Activated CD4-positive, alpha-beta T cell treated with anti-CD3 and anti-CD28 coated beads for 24 hours (primary cell): ENCODE measurements around the gene PRR12.
A peak's percentile ranks its signal among the peaks of the same experiment; 100 is the strongest.

ENCODE experiments used
- DNase-seq, 2 donors: peaks; one replicate each; pipeline ENCODE4 v3.0.0-alpha.2; 2020; ENCODE audit warnings: low read depth in 2 of 2

Gene PRR12, protein sequence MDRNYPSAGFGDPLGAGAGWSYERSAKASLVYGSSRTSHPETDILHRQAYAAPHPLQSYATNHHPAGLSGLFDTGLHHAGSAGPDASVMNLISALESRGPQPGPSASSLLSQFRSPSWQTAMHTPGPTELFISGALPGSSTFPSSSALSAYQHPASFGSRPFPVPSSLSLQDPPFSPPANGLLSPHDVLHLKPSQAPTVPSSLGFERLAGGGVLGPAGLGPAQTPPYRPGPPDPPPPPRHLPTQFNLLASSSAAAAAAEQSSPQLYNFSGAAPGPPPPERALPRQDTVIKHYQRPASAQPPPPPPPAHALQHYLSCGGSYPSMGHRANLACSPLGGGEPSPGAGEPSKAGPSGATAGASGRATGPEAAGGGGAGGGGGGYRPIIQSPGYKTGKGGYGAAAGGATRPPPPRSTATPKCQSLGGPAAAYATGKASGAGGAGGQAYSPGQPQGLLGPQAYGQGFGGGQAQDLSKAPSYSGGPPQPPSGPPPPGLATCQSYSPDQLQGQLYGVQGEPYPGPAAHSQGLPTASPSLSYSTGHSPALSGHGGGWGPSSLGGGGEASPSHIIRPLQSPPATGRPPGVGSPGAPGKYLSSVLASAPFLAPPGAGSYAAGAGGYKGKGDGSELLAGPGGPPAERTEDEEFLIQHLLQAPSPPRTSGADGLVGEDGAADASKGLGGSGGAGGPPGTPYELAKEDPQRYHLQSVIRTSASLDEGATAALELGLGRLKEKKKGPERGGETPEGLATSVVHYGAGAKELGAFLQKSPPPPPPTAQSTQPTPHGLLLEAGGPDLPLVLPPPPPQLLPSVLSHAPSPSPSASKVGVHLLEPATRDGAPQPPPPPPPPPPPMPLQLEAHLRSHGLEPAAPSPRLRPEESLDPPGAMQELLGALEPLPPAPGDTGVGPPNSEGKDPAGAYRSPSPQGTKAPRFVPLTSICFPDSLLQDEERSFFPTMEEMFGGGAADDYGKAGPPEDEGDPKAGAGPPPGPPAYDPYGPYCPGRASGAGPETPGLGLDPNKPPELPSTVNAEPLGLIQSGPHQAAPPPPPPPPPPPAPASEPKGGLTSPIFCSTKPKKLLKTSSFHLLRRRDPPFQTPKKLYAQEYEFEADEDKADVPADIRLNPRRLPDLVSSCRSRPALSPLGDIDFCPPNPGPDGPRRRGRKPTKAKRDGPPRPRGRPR (N-terminal part only)

DNA sequence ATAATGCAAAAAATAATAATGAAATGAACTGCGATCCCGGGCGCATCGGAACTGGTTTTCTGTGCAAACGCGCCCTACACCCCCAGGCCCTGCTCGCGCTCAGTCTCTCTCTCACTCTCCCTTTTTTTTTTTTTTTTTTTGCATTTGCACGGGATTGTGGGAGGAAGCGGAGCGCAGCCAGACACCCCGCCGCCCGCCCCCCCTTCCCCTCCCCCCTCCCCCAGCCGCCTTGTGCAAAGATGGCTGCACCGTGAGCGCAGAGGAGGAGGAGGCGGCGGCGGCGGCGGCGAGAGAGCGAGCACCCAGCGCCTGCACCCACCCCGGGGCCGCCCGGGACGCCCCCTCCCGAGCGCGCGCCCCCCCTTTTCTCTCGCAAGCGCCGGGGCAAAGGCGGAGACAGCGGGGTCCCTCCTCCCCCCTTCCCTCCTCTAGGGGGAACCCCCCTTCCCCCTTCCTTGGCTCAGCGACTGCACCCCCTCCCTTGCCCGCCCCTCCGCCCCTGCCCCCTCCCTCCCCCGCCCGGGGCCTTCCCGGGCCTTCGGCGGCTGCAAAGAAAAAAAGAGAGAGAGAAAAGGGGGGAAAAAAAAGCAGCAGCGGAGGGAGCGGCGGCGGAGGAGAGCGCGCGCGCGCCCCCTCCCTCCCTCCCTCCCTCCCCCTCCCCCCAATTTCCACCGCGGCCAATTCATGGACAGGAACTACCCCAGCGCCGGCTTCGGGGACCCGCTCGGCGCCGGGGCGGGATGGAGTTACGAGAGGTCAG is at the start of gene PRR12:
TSS of gene PRR12 (plus strand) at position 212 of the 760 bp plus-strand sequence. CDS start at position 685, 473 bp downstream.
- DNase-seq = peak; percentile 58 to 61

DNA sequence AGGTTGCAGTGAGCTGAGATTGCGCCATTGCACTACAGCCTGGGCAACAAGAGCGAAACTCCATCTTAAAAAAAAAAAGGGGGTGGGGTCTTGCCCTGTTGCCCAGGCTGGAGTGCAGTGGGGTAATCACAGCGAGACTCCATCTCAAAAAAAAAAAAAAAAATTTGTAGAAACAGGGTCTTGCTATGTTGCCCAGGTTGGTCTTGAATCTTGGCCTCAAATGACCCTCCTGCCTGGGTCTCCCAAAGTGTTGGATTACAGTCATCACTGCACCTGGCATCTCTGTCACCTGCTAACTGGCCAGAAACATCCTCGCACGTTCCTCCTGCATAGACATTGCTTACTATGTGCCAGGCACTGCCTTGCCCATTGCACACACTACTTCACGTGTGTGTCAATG is 49.1 kb upstream of the PRR12 start:
- no peak for DNase-seq

DNA sequence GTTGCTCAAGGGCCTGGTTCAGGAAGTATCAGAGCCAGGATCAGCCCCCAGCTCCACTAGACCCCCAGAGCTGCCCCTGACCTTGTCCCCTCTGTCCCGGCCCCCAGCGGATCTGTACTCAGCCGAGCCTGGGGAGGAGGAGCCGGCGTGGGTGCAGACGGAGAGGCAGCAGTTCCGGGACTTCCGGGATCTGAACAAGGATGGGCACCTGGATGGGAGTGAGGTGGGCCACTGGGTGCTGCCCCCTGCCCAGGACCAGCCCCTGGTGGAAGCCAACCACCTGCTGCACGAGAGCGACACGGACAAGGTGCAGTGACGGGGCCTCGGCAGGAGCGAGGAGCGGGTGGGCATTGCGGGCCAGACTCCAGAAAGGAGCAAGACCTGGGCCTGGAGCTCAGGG is 48.5 kb upstream of the PRR12 start:
- DNase-seq = no peak

DNA sequence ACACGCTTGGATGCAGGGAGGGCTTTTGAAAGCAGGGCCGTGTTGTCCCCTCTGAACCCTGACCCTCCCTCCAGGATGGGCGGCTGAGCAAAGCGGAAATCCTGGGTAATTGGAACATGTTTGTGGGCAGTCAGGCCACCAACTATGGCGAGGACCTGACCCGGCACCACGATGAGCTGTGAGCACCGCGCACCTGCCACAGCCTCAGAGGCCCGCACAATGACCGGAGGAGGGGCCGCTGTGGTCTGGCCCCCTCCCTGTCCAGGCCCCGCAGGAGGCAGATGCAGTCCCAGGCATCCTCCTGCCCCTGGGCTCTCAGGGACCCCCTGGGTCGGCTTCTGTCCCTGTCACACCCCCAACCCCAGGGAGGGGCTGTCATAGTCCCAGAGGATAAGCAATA is 48.0 kb upstream of the PRR12 start:
- DNase-seq = no peak

DNA sequence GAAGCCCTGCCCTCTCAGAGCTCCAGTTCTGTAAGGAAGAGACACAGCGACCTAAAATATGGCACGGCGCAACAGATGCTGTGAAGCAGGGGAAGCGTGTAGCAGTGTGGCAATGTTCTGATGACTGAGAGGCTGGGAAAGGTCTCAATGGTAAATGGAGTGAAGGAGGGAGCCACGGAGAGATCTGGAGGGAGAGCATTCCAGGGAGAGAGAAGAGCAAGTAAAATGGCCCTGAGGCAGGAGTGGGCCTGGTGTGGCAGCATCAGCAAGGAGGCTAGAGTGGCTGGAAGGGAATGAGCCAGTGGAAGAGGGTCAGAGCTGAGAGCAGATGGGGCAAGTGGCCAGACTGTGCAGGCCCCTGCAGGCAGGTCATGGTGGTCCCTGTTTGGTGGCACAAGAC is 46.8 kb upstream of the PRR12 start:
- DNase-seq = no peak

DNA sequence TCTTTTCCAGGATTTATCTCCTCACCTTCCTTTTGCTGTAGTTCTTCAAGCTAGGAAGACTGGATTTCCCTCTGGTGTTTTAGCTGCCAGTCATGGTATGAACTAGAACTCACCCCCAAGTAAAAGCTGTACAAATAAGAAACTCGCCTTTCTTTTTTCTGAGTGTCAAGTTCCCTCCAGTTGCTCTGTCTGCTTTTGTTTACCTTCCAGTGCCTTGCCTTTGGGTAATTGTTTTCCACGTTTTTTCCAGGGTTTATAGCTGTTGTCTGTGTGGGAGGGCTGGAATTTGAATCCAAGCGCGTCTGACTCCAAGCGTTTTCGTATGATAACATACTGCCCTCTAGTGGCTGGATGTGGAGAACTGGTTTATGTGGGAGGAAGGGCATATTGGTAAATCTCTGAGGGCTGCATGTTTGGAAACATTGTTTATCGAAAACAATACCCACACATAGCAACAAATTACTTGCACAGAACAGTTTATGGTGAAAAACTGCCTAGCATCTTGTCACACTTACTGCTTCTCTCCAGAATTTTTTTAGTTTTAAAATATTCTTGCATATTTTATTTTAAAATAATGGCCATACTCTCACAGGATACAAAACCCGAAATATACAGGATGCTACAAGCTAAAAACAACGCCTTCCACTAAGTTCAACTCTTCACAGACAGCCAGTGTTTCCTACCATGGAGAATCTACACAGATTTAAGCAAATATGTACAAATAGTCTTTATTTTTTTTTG is 44.0 kb upstream of the PRR12 start:
- peak; percentile 38 to 60 for DNase-seq

DNA sequence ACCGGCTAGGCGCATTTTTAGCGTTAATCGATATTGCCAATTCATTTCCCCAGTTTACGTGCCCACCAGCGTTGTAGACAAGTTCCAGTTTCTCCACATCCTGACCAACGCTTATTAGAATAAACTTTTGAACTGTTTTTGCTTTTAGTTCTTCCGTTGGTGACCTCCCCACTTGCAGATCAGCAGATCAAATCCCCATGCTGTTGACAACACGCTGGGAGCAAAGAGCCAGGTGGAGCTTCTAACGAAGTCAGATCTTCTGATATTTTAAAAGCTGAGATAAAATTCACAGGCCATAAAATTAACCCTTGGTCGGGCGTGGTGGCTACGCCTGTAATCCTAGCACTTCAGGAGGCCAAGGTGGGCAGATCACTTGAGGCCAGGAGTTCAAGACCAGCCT is 41.9 kb upstream of the PRR12 start:
- DNase-seq = no peak

DNA sequence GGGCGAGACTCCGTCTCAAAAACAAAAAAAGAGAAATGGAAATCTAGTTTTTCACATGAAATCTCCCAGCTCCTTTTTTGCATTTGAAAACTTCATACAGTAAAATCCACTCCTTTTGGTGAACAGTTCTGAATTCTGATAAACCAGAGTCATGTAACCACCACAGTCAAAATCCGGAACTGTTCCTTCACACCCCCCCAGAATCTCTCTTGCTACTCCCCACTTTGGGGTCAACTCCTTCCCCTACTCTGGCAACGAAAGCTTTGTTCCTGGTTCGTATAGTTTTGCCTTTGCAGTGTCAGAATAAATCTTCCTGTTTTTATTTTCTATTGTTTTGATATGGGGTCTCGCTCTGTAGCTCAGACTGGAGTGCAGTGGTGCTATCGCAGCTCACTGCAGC is 39.5 kb upstream of the PRR12 start:
- no peak for DNase-seq

DNA sequence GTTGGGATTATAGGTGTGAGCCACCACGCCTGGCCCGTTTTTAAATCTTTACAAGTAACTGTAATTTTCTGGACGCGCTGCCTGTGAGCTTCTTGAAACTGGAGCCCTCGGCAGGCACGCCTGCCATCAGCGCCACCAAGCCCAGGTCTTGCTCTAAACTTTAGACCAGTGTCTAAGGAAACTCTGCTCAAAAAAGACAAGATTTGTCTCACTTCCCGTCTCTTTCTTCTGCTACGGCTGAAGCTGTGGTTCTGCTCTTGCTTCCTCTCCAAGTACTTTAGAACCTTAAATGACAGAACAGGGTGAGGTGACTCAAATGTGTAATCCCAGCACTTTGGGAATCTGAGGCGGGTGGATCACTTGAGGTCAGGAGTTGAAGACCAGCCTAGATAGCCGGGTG is 38.2 kb upstream of the PRR12 start:
- no peak for DNase-seq

DNA sequence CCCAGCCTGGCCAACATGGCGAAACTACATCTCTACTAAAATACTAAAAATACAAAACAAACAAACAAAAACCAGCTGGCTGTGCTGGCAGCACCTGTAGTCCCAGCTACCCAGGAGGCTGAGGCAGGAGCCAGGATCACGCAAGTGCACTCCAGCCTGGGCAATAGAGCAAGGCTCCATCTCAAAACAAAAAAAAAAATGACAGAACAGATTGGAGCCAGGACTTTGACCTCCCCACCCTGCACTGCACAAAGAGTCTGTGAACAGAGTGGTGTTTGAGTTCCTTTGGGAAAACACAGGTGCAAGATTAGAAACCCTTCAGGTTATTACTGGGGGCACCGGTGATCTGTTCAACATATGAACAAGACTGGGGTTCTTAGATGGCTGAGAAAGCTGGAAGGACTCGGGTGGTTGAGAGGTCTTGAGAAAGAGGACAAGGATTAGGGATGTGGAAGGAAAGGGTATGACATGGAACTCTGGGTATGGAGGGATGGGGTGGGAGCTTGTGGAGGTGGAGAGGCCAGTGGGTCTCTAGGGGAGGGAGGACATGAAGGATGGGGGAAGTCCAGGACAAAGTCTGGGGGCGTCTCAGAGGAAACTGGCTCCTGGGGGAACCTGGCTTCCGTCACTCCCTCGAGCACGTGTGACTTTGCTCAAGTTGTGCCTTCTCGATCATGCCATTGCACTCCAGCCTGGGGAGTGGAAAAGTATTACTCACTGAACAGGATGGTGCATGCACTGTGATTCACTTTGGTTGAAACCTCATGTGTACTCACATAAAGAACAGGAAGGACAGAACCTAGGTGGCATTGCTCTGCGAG is 37.3 kb upstream of the PRR12 start:
- peak in 1 of 2 donors; percentile 44 for DNase-seq

DNA sequence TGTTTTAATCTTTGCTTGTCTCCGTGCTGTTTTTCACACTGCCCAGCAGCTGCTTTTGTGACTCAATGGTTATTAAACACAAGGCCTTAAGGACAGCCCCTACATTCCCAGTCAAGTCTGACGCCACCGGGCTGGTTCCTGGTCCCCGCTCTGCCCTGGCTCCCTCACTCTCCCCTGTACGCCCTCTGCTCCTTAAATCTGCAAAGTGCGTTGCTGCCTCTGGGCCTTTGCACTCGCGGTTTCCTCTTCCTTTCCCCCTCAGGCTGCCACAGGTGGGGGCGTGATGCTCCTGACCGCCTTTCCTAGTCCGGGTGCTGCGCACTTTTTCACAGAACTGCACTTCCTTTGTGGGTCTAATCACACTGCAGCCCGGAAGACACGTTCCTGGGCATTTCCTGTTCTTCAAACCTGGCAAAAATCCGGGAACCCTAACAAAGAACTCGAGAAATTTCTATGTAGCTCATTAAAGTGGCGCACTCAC is 36.2 kb upstream of the PRR12 start:
- DNase-seq = peak in 1 of 2 donors; percentile 39

DNA sequence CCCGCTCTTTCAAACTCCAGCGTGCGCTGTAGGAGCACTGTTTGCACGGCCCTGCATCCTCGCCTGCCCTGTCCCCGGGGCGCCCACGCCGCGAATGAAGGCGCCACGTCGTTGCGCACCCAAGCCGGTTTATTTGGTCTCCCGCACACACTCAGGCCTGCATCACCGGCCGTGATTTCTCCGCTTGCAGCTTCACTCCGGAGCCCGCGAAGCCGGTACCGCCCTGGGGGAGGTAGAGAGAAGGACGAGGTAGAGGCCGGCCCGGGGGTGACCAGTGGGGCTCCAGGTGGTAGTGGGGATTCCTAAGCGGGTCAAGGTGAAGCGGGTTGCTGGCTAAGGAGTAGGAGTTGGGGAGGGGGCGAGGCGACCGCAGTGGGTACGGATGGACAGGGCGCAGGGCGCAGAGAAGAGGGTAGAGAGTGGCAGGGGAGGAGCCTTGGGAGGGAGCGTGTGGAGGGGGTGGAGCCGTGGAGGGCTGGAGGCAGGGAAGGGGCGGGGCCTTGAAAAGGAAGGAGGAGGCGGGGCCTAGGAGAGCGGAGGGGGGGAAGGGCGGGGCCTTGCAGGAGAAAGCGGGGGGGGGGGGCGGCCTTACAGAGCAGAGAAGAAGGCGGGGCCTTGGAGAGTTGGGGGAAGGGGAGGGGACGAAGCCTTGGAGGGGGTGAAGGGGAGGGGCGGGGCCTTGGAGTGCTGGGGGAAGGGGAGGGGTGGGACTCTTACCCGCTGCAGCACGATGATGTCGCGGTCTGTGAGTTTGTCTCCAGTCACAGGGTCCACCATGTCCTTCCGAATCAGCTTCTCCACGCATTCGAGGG is 35.2 kb upstream of the PRR12 start:
- DNase-seq = peak in 1 of 2 donors; percentile 76

DNA sequence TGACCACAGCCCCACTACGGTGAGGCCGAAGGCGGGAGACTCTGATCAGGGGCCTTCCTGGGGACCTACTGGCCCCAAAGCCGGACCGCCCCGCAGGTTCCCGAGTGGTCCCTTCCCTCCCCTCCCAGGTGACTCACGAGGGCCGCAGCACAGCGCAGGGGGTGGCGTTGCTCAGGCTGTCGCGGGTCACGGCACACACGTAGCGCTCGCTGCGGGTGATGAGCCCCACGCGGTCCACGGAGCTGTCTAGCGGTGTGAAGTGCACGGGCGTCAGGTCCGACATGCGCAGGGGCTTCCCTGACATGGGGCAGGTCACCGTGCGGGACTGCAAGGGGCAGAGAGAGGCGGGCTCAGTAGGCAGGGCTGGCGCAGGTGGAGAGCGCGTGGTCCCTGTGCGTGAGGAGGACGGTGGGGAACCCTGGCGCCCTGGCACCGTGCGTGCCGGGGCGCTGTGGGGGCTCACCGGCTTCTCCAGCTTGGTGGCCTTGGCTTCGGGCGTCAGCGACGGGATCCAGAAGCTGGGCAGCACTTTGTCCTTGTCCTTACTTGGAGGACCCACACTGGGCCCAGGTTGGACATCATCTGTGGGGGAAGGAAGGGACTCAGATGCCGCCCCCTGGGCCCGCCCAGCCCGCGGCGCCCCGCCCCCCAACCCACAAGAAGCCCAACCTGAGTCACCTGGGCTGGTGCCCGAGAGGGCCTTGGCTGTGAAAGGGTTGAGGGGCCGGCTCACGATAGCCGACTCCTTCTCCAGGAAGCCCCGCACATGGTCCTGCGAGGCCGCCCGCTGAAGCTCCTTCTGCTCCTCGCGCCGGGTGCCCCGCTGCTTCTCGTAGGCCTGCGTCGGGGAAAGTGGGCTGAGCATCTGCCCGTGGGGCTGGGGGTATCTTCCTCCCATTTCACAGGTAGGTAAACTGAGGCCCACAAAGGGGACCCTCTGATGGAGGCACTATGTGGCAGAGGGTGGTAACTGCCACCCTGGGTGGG is 34.3 kb upstream of the PRR12 start:
- no peak for DNase-seq

DNA sequence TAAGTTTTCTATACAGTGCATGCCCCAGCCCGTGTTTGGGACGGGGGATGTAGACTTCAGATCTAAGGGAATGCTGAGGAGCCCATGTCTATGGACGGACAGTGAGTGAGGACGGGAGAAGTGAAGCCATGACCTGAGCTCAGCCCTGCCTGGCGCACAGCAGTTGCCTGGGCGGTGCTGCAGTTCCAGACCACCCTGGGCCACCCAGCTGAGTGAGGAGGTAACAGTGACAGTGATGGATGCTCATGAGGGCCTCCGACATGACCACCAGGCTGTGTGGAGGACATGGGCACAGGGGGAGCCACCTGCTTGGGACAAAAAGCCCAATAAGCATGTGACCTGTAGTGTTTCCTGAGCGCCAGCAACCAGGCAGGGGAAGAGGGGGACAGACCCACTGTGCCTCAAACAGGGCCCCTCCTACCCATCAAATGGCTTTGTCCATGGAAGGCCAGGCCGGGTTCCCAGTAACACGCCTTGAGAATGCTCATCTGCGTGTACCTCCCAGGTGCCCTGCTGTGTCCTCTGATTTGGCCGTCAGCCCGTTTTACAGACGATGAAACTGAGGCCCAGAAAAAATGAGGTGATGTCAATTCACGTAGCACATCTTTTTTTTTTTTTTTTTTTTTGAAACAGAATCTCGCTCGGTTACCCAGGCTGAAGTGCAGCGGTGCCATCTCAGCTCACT is 33.2 kb upstream of the PRR12 start:
- no peak for DNase-seq

DNA sequence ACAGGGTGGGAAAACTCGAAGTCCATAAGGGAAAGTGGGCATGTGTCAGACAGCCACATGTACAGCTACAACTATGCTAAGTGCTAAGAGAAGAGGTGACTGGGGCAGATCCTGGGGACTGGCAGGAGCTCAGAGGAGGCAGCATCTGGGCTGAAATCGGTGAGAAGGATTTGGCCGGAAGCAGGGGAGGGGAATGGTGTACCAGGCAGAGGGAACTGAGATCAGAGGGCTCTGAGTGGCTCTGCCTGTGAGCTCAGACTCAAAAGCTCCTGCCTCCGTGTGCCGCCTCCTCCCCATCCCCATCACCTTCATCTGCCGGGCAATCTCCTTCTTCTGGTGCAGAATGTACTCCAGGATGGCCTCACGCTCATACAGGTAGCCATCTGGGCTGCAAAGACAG is 32.4 kb upstream of the PRR12 start:
- DNase-seq = no peak

DNA sequence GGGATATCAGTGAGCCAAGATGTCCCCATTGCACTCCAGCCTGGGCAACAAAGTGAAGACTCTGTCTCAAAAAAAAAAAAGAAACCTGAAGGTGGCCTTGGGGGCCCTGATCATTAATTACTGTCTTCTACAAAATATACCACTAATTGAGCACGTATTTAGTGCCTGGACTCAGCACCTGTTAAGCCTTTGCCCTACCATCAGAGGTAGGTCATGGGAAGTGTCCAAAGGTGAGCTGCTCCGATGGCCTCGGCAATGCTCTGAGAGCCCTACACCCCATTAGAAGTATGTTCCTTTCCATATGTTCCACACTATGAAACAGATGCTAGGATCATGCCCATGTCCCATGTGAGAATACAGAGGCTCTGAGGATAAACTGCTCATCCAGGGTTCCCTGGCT is 31.5 kb upstream of the PRR12 start:
- no peak for DNase-seq

DNA sequence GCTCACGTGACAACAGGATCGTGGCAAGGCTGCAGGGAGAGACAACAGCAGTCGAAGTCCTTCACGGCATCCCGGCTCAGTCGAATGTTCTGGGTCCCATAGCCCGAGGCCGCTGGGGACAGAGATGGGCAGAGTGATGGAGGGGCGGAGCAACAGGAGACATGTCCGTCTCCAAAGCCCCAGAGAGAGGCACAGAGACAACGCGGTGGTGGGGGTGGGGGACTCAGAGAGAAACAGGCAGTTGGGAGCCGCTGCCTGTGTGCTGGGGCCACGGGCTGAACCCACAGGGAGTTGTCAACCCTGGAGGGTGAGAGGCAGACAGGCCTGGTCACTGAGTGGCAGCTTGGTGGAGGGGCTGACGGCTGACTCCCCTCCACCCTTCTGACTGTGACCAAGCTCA is 31.1 kb upstream of the PRR12 start:
- DNase-seq = no peak
